ENCODE results near the gene COL8A1.

DNA sequence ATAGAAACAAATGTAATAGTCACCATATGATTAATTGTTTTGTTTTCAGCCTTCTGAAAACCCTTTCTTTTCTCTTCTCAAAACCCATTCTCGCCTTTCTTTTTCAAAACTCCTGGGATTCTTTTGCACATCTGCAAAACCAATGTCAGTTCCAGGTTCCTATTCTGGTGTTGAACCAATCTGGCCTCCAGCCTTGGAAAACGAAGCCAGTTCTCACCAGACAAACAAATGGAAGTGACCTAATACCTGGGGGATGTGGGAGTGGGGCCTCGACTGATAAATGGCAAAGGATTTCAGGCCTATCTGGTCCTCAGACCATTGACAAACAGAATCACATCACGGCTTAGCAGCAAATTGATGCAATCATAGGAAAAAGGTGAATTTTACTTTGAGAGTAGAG, 73.0 kb downstream of the COL8A1 start:
- no peak for TF ChIP-seq POLR2A (IDR thresholded peaks at IDR 0.05; ENCODE audit: low read depth, low read length)
- no peak for TF ChIP-seq SPI1 (IDR thresholded peaks at IDR 0.05; ENCODE audit: low read depth, low read length)
